ENCODE data around the gene DVL1. TPM values are rescaled to one million over a fixed set of nuclear protein-coding genes. Genes with fewer than 3 reads are reported as not detected.

The DVL1 gene
- total RNA-seq, 1 experiment from 2014 or later, result 91.4 TPM

- TF ChIP-seq ZNF423 (CRISPR knock-in tag; IDR thresholded peaks at IDR 0.05), result no peak
- no peak for TF ChIP-seq CREM (CRISPR knock-in tag; IDR thresholded peaks at IDR 0.05)
- no peak for TF ChIP-seq ESRRA (CRISPR knock-in tag; IDR thresholded peaks at IDR 0.05; ENCODE audit: borderline replicate concordance)
- TF ChIP-seq NFATC4 (CRISPR knock-in tag; IDR thresholded peaks at IDR 0.05), result no peak
- no peak for TF ChIP-seq KAT7 (CRISPR knock-in tag; IDR thresholded peaks at IDR 0.05; ENCODE audit: borderline replicate concordance)
- no peak for TF ChIP-seq SP1 (CRISPR knock-in tag; conservative IDR thresholded peaks at IDR 0.05)
- no peak for TF ChIP-seq MXD4 (CRISPR knock-in tag; IDR thresholded peaks at IDR 0.05; ENCODE audit: borderline replicate concordance)
- TF ChIP-seq USF1 (CRISPR knock-in tag; IDR thresholded peaks at IDR 0.05), result no peak
These were observed 32.1 kb upstream of the DVL1 start (continued) for GRCh38 chr1:1381294-1381693.

GRCh38 chr1:1380860-1381259 is 31.6 kb upstream of the DVL1 start:
- H3K4me3 Mint-ChIP-seq, result no peak overlapping the region
- ATAC-seq (no peak), DNase-seq (ENCODE audit: low spot score) (no peak)

More at GRCh38 chr1:1380860-1381259, 31.6 kb upstream of the DVL1 start:
- TF ChIP-seq CDX4 (CRISPR knock-in tag; IDR thresholded peaks at IDR 0.05; ENCODE audit: borderline replicate concordance) (no peak), TCF7 (CRISPR knock-in tag; IDR thresholded peaks at IDR 0.05; ENCODE audit: low read depth) (no peak), FOXK1 (CRISPR knock-in tag; IDR thresholded peaks at IDR 0.05) (no peak), ERG (CRISPR knock-in tag; IDR thresholded peaks at IDR 0.05) (no peak), NFE2L1 (CRISPR knock-in tag; IDR thresholded peaks at IDR 0.05) (no peak), ZNF281 (CRISPR knock-in tag; IDR thresholded peaks at IDR 0.05) (no peak), NFATC4 (CRISPR knock-in tag; IDR thresholded peaks at IDR 0.05) (no peak), ZNF671 (CRISPR knock-in tag; IDR thresholded peaks at IDR 0.05) (no peak), GTF2I (CRISPR knock-in tag; conservative IDR thresholded peaks at IDR 0.05) (no peak), RELA (CRISPR knock-in tag; IDR thresholded peaks at IDR 0.05; ENCODE audit: borderline replicate concordance) (no peak), PRRX2 (CRISPR knock-in tag; IDR thresholded peaks at IDR 0.05) (no peak), ZNF138 (CRISPR knock-in tag; conservative IDR thresholded peaks at IDR 0.05) (no peak), ZNF425 (CRISPR knock-in tag; conservative IDR thresholded peaks at IDR 0.05) (no peak)
- no peaks in the 10 kb centered on the region for H3K4me1 Mint-ChIP-seq
- H3K27me3 Mint-ChIP-seq (ENCODE audit: low read depth), result no peaks in the 10 kb centered on the region
- CTCF ChIA-PET, result no interaction called here
- POLR2A ChIA-PET, result no interaction called here
- no peak overlapping the region for H3K27ac Mint-ChIP-seq
- no peaks in the 10 kb centered on the region for H3K9me3 Mint-ChIP-seq
- H3K36me3 Mint-ChIP-seq, result peaks cover 10% of the 10 kb centered on the region

Measured in WTC11 (cell line).